Retinal pigment epithelial cell (primary cell): ENCODE results near the gene UNC5C.
A peak's percentile ranks its signal among the peaks of the same experiment; 100 is the strongest.

ENCODE experiments used
- DNase-seq: peaks from one replicate; pipeline ENCODE4 v3.0.0-alpha.2; 2010; ENCODE audit warnings: low read depth
- H3K4me3 ChIP-seq: 2 replicates; pipeline ENCODE4 v1.5.1; 2011; ENCODE audit warnings: mild to moderate bottlenecking, low read length, control low read depth, moderate library complexity
- CTCF ChIP-seq: conservative IDR thresholded peaks from 2 replicates; pipeline ENCODE4 v1.5.1; 2011; ENCODE audit warnings: low read depth, low read length, control low read depth, inconsistent platforms

UNC5C gene

GRCh38 chr4:95510877-95511276 is 37.9 kb downstream of the UNC5C start:
- H3K4me3 ChIP-seq, result no peak overlapping the region
- no peak for DNase-seq
- no peak for TF ChIP-seq CTCF

- peak; percentile 74 for TF ChIP-seq CTCF
- no peak overlapping the region for H3K4me3 ChIP-seq
- DNase-seq, result no peak
These were observed 38.6 kb downstream of the UNC5C start for GRCh38 chr4:95510145-95510544.

- no peak for DNase-seq
- no peak for TF ChIP-seq CTCF
- H3K4me3 ChIP-seq, result no peak overlapping the region
These were observed 40.4 kb downstream of the UNC5C start for GRCh38 chr4:95508421-95508820.

GRCh38 chr4:95507561-95507960 is 41.2 kb downstream of the UNC5C start:
- no peak overlapping the region for H3K4me3 ChIP-seq
- no peak for DNase-seq
- no peak for TF ChIP-seq CTCF

GRCh38 chr4:95507147-95507546 is 41.6 kb downstream of the UNC5C start:
- DNase-seq, result no peak
- H3K4me3 ChIP-seq, result no peak overlapping the region
- TF ChIP-seq CTCF, result no peak

GRCh38 chr4:95506264-95506663 is 42.5 kb downstream of the UNC5C start:
- no peak overlapping the region for H3K4me3 ChIP-seq
- no peak for TF ChIP-seq CTCF
- no peak for DNase-seq

- TF ChIP-seq CTCF, result no peak
- no peak for DNase-seq
- no peak overlapping the region for H3K4me3 ChIP-seq
These were observed 43.0 kb downstream of the UNC5C start for GRCh38 chr4:95505799-95506198.
